ENCODE measurements around the gene MELTF.
A peak's percentile ranks its signal among the peaks of the same experiment; 100 is the strongest.

Gene MELTF

DNA sequence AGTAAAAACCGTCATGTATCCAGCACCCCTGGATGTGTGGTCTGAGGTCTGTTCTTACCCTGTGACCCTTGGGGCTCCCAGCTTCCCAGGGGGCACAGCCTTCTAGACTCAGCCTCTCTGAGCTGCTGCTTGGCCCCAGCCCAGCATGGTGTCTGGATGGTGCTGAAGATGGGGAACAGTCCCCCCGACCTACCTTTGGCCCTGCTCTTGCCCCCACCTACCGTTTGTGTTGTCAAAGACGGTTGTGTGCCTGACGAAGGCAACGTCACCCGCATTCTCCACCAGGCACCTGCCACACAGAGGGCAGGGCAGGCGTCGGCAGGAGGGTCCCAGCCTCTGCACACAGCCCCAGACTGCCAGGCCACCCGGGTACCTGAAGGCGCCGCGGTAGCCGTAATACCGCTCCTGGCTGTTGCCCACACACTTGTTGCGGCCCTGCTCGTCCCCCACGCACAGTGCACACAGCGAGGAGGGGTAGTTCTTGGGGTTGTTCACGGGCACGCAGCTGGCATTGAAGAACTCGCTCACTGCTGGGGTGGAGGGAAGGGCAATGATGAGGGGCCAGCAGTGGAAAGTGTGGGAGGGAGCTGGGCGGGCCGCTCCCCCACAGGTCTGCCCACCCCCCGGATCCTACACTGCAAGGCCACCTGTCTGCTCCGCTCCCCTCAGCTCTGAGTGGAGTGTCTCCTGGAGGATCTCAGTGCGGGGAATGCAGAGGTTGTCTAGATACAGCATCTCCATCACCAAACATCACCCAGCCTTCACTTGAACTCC lies 21.0 kb downstream of the MELTF start:
- DNase-seq, result no peak

DNA sequence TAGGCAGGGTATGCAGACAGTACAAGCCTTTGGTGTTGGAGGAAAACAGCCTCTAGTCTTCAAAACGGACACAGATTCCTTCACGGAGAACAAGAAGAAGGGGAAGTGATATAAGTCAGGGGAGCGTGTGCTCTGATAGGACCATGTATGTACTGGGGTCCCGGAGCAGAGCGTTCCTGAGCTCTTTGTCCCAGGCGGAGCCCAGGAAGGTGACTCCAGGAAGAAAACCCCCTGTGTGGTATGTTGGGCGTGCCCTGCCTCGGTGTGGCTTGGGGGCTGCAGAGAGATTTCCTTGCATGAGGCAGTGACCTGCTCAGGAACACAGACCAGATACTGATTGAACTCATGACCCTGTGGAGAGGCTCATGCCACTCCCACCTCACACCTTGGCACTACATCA lies 21.7 kb downstream of the MELTF start:
- DNase-seq, result no peak

DNA sequence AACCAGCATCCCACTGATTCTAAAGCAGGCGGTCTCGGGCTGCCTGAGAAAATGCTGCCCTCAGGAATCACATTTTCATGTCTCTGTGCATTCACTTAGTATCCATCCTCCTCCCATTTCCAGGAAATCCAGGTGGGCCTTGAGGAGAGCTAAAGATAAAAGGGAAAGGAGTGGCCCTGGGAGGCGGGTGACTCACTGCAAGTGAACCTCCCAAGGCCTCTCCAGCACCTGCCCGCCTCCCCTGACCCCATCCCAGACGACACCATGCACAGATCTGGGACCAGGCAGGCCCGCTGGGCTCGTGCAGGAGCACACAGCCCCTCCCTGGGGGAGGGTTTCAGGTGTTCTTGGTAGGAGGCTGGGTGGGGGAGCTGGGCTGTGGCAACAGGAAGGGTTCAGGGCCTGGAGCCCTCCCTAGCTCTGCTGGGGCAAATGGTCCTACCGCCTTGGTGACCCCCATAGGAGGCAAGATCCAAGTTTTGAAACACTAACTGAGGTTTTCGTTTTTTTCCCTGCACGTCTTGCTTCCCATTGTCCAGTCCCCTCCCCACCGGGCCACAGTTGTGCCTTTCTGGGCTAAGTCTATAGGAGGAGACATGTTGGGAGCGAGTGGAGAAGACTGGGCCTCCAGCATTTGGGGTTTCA lies 22.2 kb downstream of the MELTF start:
- no peak for DNase-seq

DNA sequence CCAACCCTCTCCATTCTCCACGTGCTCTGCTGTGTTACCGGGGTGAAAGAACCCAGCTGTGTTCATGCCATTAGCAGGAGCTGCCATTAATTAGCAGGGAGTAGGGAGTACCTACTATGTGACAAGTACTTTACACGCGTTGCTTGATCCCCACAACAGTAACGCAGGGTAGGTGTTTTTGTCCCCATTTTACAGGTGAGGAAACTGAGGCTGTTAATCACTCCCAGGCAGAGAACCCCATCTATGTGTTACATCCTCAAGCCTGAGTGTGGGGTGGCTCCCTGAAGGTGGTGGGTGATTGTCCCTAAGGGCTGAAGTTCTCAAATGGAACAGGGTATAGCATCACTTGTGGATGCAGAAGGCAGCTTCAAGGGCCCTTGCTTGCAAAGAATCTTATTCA lies 22.8 kb downstream of the MELTF start:
- DNase-seq, result no peak

DNA sequence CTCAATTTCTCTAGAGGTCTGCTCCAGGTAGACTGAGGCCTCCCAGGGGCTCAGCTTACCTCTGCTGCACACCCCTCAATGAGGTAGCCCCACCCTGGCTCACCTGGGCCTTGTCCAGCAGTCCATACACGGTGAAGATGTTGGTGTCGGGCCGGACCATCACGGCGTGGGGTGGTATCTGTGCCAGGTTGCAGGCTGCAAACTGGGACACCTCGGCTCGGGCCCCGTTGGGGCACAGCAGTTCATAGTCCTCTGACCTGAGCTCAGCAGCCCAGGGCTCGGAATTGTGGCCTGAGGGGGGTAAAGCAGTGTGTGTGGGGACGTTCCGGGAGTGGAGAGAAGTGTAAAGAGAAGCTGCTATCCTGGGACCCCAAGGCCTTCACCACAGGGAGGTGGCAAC lies 23.2 kb downstream of the MELTF start:
- no peak for DNase-seq

DNA sequence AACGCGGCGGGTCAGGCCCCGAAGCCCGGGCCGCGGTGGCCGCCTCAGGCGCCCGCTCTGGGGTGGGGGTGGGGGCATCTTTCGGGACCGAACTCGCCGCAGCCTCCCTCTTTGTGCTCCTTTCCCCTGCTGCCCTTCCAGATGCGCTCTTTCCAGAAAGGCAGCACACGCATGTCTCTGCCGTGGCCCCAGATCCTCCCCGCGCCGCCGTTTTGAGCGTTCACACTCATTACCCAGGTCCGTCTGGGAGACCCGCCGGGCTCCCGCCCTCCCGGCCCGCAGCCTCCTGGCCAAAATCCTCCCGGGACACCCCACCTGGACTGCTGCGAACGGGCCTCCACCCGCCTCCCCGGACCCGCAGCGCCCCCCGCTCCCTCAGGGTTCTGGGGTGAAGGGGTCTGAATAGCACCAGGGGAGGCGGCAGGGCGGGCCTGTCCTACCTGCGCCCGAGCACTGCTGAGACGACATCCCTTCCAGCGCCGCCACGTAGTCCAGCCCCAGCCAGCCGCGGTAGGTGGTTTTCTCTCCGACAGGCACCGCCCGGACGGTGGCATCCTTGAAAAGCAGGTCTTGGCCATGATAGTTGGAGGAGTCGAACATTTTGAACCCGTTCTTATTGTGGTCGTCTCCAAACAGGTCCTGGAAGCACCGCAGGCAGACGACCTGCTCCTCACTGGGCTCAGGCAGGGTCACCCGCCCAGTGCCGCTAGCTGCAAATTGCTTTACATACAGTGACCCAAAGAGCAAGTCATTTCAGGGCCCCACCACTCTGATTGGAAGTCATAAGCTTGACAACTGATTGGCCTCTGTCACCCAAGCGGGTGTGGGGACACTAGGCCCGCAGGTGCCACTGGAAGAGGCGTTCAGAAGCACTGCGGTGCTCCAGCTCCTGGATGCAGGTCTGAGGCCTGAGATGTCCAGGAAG lies 25.9 kb downstream of the MELTF start:
- no peak for DNase-seq

DNA sequence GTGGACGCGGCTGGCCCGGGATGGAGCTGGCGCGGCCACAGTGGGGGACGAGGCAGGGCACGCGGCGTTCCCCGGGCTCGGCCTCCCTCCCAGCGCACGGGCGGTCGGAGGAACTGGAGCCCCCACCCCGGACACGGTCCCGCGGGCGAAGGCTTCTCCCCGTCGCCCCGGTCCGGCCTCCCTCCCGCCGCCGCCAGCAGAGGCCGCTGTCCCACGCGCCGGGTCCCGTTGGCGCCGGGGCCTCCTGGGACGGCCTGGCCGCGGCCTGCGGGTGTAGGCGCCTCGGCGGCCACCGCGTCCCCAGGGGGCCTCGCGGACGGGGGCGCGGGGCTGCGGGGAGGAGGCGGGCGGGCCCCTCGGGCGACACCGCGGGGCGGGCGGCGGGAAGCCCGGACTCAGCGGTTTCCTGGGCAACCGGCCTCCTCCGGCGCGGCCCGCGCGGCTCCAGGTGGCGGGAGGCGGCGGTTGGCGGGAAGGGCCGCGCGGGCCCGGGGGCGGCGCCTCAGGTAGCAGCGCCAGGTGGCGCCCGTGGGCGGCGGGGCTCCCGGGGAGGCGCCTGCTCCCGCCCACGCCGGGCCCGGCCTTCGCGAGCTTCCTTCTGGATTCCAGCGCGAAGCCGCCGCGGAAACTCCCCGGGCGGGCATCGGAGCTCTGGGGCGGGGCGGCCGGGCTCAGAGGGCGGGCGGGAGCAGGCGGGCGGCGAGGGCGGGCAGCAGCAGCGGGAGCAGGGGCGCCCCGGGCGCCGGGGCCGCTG lies 26.7 kb downstream of the MELTF start:
- peak; percentile 51 for DNase-seq

DNA sequence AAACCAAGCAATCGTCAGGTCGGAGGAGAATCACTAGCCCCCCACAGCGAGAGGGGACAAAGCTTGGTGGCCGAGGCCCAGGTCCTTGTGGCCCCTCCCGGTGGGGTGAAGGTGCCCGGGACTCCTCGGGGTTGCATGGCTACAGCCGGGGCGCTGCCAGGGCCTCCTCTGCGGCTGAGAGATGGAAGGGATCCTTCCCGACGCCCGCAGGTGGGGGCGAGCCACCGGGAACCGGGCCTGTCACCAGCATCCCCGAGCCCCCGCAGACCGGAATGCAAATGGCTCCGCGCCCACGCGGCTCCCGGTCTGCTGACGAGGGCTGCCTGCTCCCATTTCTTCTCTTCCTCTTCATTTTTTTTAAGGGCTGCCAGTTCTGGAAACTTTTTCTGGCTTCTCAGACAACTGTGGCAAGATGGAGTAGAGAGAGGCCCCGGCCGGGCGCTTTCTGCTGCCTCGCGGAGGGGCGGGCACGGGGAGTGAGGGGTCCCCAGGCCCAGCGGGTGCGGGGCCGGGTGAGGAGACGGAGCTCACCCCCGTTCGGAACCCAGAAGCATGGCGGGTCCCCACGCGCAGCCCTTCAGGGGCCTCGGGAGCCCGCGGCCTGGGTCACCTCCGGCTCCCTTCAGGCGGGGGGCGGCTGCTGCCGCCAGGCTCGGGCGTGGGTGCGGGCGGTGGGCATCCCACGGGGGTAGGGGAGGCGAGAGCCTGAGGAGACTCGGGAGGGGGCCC lies 27.5 kb downstream of the MELTF start:
- DNase-seq, result no peak

DNA sequence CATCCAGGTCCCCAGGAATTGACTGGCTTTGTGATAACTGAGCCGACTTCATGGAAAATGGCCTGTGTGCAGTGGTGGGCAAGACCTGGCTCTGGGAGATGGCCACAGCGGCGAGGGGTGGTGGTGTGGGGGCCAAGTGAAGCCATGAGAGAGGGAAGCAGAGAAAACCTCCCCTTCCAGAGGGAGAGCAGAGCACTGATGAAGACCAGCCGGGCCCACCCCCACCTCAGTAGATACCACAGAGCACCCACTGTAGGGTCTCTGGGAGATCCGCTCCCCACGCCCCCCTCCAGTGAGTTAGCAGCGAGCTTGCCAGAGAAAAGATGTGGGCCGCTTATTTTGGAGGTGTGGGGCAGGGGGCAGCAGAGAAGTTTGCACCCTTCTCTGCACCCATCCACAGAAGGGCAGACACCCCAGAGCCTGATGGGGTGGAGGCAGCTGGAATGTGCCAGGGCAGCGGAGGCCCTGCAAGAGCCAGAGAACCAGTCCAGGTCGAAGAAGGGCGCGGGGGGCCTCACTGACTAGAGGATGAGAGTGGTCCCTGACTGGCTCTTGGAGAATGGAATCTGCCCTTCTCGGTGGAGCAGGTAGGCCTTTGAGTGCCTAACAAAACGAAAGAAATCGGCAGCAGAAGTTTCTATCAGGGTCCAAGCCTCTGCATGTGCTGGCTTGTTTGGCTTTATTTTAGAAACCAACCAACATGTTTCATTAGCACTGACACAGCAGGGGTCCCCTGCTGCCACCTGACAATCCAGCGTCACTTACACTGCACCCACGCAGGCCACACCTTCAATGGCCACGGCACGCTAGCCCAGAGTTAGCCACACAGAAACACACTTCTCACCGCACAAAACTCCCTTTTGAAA lies 28.3 kb downstream of the MELTF start:
- no peak for DNase-seq

DNA sequence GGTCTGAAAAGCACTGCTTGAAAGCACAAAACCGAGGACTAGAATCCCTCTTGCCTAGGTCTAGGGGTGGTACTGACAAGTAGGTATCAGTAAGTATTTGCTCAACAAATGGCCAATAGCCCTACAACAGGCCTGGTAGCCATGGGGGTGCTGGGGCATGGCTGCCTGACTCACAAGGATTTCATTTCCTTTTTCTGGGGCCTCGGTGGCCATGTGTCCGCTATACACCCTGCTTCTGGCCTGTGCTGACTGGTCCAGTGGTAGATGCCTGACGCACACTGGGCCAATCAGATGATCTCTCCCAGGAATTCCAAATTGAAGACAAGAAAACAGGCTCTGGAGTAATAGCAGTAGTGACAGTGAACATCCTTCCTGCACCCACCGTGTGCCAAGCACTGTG lies 29.4 kb downstream of the MELTF start:
- no peak for DNase-seq

DNA sequence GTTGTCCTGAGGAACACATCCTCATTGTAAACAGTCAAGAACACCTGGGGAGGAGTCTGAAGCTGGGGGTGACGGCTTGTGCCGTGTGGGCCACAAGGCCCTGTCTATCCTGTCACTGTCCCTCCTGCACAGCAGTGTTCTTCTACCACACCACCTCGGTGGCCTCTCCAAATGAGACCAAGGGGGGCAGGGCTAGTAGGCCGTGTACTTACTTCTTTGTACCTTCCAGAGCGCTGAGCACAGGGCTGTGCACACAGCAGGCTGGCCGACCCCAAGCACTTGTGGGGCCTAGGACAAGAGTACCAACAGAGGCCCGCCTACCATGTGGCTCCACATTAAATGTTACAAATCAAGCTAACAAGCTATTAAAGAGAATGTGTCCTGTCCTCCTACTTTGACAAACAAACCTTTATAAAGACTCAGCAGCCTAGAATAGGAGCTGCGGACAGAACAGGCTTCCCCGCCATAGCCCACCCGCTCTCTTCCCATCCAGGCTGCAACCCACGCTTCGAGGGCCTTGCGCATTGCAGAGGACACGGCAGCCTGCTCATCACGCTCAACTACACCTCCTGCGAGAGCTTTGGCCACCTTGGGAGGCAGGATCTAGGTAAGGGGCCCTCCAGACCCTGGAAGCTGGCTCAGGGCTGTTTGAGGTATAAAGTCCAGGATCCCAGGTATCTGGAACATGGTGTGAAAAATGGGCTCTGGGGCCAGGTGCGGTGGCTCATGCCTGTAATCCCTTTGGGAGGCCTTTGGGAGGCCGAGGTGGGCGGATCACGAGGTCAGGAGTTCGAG lies 30.5 kb downstream of the MELTF start:
- DNase-seq, result no peak

DNA sequence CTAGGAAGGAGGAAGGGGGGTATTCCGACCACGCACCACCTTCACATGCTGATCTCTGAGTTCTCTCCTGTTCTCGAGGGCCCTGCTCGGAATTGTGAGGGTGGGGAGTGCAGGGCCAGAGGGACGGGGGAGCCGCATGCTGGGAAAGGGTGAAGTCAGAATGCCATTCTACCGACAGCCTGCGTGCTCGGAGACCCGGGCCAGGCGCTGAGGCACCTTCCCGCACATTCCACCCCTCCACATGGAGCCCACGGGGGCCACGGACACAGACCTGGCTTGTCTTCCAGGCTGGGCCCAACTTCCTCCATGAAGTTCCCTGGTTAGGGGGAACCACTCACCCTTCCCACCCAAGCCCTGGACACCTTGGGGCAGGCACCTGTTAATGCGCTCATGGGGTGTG lies 32.3 kb downstream of the MELTF start:
- no peak for DNase-seq

DNA sequence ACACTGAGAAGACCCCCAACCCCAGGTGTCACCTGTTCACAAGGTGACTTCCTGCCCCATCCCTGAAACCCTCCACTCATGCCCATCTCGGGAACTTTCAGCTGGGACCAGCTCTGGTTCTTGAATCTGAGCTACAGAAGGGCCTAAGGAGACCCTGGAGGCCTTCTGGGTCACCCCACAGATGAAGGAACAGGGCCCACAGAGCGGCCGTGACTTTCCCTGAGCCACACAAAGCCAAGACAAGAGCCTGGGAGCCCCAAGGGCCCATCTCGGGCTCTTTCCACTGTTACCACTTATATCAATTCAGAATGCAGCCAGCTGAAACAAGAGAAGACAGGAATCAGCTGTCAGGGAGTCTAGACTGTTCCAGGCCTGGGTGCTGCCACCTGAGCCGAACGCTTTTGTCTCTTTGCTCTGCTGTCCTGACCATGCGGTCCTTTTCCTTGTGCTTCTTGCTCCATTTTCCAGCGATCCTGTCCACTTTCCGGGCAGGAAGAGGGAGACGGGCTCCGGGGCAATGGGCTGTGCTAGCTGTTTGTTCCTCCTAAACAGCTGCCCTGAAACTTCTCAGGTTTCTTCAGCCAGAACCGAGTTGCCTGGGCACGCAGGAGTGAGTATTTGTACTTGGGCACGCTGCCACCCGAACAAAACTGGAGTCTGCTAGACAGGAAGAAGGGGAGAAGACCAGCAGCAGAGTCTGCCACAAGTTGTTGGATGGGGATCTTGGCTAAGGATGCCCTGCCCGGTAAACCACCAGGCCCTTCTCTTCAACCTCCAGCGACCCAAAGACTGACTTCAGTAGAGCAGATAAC lies 33.0 kb downstream of the MELTF start:
- DNase-seq, result peak; percentile 65

DNA sequence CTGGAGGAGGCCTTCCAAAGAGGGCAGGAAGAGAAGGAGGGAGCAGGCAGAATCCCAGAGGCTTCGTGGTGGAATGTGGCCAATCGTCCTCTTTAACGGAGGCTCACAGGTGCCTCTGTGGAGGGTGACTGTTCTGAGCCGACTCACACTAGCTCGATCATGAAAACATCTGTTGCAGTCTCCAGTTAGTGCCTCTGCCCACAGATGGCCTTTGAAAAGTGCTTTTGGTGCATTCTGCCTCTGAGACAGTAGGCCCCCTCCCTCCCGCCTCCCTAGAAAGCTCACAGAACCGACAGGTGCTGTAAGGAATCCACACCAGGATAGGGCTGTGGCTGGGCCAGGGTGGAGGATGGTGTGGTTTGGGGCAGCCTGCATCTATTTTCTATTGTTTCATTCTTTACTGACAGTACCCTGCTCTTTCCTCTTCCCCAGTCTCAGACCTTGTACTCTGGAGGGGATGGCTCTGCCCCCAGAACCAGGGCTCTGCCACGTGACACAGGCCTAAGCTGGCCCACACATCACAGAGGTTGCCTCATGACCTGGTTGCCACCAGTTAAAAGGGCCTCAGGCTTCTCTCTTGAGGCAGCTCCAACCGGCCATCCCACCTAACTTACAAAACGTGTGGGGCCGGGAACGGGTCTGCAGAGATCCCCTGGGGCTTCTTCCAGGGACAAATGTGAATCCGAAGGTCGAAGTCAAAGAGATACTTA lies 33.8 kb downstream of the MELTF start:
- DNase-seq, result peak; percentile 85

DNA sequence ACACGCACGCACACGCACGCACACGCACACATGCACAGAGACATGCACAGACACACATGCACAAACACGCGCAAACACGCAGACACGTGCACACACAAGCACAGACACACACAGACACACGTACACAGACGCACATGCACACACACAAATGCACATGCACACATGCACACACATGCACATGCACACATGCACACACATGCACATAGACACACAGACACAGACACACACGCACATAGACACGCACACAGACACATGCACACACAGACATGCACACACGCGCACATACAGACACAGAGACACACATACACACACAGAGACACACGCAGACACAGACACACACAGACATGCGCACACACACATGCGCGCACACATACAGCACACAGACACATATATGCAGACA lies 34.6 kb downstream of the MELTF start:
- no peak for DNase-seq

DNA sequence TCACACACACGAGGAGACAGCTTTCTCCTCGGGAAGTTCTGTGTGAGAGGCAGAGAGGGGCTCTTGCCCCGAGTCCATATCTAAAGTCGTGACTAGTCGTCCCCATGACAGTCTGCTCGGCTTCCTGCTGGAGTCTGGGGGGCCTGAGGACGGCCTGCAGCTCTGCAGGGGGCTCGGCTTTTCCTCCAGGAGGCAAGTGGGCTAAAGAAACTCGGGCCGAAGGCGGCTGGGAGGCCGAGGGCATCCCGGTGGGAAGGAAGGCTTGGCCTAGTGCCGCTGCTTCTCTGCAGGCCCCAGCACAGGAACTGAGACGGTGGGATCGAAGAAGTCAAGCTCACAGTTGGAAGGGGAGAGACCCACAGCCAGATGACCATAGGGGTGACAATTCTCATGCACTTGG lies 35.6 kb downstream of the MELTF start:
- no peak for DNase-seq

DNA sequence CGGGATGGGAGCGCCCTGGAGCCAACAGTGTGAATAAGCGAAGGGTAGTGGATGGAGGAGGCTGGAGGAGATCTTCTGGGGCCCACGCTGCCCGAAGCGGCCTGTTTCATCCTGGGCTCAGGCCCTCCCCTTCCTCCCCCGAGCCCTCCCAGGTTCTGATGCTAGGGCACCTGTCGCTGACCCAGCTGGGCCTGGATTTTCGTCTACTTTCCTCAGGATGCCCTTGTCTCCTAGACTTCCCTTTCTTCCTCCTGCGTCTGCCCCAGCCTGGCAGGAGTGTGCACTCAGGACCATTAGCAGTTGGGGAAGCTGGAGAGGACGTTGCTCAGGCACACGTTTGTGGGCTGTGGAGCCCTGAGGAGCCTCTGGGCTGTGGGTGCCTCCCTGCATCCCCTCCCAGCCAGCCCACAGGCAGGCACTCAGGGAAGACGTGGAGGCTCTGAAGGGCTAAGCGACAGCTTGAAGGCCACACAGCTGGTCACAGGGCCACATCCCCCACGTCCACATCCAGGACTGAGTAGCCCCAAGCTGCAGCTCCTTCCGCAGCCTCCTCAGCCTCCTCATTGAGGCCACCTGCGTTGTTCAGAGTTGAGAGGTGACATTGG lies 37.1 kb downstream of the MELTF start:
- DNase-seq, result no peak
